NCI-H2081 treated with DMSO at 0.1 percent for 48 hours (cell line): ENCODE results near the gene ATP1A4.
"Not testable (repeated sequence)": the region's sequence is repeated elsewhere in the genome, so short reads cannot be mapped to it uniquely, and the experiment has no call there.

ENCODE experiments used
- DNase-seq: peaks from one replicate; lab custom pipeline; 2025; lab: John Stamatoyannopoulos, UW

The ATP1A4 gene

DNA sequence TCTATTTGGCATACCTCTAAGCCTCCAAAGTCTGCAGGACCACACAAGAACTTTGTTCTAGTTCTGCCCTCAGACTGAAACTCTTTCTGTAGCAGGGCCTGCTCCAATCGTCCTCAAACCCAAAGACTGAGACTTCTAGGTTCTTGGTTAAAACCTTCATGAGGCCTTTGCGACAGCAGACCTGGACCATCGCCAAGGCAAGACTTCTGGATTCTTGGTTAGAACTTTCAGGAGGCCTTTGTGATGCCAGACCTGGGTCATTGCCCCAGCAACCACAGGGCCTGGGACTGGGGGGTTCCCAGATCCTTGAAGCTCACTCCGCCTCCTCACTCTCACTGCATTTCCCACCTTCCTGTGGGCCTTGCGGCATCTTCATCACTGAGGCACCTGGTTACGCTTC is at the start of gene ATP1A4:
TSS of gene ATP1A4 (plus strand) at position 301 of the 400 bp plus-strand sequence. CDS start 438 bp downstream, outside the sequence.
- DNase-seq, result no peak

DNA sequence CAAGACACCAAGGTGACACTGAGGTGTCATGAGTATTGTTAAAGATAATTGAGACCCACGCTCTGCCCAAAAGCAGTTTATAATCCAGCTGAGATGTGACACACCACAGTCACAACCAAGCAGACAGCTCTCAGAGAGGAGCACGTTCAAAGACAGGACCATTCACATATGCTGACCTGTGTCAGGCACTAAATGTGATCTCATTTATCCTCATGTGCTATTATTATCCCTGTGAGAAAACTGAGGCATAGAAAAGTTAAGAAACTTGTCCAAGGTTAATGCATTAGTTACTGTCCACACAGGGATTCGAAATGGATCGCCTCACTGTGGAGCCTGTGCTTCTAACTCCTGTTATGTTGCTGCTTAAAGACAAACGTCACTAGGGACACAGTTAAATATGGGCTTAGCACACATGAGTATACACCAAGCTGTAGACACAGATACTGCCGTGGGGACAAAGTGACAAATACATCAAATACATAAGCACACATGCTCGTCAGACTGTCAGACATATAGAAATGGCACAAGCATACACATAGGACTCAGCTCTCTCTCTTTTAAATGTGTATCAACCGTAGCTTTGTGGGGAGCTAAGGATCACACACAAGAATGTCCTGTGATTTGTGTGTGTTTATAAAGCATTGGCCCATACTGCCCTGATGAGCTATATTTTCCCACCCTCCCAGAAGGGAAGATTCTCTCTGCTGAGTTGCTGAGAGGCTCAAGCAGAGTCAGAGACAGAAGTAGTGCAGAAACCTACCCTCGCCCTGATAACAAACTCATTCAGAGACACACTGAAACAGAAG is 49.5 kb upstream of the ATP1A4 start:
- DNase-seq, result no peak

DNA sequence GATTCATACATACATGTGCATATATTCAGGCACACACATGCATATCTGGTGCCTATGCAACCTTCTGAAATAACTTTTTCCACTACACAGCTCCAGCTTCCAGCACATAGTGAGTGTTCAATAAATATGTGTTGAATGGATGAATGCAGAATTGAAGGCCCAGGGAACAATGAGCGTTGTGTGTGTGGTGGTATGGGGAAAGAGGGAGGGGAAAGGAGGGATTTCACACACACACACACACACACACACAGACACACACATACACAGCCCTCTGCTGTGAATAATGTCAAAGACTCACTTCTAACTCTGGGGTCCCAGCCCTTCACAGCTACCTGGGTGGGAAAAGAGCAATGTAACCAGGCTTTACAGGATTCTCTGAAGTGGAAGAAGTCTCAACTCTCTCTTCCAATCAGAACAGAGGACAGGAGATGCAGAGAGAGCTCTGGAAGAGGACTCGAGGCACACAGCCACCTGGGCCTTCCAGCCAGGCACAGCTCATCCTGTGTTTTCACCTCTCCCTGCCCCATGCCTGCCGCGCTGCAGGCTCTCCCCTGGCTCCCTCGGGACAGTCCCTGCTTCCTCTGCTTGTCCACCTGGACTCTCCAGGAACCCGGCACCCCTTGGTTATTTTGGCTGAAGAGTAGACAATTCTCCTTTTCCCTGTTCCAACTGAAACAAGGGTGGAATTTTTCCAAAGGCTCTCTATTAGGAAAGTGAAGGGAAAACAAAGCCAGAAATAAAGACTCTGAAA is 47.6 kb upstream of the ATP1A4 start:
- DNase-seq, result no peak

DNA sequence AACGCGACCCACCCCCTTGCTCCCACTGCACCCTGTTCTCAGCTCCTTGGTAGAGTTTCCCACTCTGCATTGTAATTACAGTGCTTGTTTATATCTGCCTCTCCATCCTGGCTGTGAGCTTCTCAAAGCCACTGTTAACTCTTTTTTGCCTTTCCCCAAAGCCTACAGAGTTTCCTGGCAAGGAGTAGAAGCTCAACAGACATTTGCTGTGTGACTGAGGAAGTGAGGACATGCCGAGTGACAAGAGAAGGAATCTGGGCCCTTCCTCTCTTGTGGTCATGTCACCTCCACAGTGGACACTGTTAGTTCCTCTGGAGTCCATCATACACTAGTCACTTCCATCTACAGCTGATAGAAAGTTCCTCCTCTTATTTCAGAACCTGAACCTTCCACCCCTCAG is 46.9 kb upstream of the ATP1A4 start:
- DNase-seq, result no peak

DNA sequence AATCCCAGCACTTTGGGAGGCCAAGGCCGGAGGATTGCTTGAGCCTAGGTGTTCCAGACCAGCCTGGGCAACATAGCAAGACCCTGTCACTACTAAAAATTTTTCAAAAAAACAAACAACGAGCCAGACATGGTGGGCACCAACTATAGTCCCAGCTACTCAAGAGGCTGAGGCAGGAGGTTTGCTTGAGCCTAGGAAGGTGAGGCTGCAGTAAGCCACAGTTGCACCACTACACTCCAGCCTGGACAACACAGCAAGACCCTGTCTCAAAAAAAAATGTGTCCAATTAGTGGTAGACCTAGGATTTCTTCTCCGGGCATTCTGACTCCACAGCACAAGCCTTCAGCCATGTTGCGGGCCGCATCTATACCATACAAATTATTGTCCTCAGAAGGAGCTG is 46.2 kb upstream of the ATP1A4 start:
- DNase-seq, result no peak

DNA sequence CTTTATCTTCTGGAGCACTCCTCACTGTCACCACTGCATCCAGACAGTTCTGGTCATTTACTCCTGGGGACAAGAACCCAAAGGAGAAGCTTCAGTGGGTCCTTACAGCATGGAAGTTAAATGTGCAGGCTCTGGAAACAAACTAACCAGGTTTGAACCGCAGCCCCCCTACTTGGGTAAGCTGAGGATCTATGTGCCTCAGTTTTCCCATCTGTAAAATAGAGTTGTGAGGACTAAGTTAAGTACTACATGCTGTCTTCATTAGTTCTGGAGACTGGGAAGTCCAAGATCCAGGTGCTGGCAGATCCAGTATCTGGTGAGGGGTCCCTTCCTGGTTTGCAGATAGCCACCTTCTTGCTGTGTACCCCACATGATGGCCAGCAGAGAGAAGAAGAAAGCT is 43.9 kb upstream of the ATP1A4 start:
- no peak for DNase-seq

DNA sequence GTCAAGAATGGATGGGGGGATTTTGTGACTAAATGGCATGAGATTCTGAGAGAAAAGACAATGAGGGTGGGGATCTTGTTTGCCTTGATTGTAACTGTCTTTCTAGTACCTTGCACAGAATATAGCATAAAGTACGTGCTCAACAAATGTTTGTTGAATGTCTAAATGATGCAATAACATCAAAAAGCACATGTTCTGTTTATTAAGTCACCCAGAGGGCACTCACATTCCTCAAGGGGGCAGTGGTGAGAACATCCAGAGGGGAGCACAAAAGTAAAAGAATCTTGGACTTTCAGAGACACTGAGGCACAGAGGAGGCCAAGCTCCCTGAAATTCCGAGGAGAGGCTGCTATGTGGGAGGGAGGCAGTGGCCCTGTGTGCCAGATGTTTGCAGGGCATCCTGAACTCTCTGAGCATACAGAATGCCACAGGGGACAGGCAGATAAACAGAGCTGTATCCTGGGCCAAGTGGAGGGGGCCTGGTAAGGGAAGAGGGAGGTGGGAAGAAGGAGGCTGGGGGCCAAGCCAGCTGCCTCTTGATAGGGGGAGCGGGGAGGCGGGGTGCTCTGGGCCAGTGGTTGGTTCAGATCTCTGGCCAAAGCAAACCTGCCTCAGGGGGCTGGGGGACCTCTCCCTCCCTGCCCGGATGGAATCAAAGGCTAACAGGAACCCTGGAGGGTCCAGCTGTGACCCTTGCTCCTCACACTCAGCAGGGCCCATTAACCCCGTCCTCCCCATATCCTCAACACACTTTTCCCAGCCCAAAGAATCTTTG is 42.3 kb upstream of the ATP1A4 start:
- no peak for DNase-seq

DNA sequence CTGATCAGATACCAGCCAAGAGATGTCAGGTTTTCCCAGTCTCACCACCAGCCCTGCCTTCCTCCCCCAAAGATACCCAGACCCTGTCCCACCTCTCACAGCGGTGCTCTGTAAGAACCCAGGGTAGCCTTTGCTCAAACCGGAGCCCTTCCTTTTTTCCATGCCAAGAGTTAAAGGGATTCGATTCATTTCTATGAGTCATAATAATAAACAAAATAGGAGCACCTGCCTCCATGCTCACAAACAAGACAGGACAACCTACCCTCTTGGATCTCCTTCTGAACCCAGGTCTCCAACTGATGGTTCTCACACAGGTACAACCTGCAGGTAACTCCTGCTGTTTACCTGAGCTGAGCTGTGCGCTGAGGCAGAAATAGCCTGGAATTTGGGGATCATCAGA is 41.7 kb upstream of the ATP1A4 start:
- no peak for DNase-seq

DNA sequence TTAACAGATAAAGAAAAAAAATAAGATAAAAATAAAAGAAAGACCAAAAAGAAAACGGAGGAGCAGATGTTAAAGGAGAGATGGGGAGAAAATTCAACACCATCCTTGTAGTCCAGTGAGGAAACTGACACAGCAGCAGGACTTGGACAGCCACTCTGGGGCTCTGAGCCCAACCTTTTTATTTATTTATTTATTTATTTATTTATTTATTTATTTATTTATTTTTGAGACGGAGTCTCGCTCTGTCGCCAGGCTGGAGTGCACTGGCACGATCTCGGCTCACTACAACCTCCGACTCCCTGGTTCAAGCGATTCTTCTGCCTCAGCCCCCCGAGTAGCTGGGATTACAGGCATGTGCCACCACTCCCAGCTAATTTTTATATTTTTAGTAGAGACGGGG is 39.9 kb upstream of the ATP1A4 start:
- not testable (repeated sequence) for DNase-seq

DNA sequence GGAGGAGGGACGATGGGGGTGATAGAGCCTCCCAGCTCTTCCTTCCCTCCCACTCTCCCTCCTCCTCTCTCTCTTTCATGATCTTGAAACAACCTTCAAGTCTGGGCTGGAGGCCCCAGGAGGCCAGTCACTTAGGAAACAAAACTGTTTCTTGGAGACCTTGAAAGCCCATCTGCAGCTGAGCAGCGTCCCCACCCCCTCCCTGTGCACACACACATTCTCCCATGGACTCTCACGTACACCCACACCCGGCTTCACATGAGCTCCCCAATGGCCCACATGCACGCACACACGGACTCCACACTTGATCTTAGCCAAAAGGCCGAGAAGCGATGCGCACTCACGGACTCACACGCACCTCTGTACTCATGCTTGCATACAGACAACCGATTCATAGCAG is 39.0 kb upstream of the ATP1A4 start:
- no peak for DNase-seq

DNA sequence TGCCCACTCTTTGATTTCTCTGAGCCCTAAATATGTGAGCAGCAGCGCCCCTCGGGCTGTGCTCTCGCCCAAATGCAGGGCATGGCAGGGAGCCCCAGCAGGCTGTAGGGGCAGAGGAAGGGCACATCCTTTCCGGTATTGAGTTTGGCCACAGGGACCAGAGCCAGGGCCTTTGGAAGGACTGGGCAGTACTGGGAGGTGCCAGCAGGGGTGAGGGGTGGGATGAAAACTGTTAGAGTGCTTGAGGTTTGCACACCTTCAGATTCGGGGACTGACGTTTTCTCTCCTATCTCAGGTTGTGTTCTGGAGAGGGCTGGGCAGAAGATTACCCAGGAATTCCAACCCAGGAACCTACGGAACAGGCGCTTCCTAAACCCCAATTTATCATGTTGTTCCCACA is 38.0 kb upstream of the ATP1A4 start:
- no peak for DNase-seq

DNA sequence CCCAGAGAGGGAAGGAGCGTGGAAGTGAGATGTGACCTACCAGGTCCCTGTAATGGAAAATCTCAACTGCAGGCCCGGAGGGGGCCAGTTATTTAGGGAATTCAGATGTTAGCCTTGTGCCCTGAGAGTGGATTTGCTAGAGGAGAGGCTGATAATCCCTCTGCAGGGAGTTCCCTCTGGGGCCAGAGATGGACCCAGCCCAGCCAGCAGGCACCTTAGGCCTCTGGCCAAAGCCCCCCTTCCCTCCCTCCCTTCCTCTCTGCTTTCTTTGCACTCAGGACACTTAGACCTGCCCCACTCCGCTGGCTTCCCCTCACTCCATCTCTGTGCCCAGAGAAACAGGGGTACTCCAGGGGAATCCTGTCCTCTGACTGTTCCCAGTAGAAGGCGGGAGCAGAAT is 37.3 kb upstream of the ATP1A4 start:
- no peak for DNase-seq

DNA sequence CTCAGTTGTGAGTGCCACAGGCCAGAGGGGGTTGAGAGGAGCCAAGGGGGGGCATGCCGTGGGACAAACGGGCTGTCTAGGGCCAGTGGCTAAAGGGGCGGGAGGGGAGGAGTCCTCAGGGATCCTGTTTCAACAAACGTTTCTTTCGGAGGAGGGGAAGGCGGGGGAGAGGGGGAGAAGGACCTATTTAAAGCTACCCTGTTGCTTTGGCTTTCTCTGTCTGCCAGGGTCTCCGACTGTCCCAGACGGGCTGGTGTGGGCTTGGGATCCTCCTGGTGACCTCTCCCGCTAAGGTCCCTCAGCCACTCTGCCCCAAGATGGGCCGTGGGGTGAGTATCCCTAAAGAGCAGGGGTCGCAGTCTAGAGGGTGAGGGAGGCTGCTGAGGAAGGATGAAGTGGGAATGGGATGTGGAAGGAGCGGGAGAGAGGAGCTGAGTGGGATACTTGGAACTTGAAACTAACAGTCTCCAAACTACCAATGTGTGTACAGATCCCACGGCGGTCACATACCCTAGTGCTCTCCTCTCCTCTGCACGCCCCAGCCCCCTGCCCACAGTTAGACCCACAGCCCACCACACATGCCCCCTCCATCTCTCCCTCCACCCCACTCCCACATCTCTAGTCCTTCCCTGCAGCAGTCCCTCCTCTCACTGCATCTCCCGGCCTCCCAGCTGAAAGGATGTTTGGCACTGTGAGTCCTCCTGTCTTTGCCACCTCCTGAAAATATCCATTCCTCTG is 35.7 kb upstream of the ATP1A4 start, which contains the start of gene ATP1A2:
TSS of gene ATP1A2 (plus strand) at position 215 of the 738 bp plus-strand sequence. CDS start at position 318, 103 bp downstream.
- no peak for DNase-seq

DNA sequence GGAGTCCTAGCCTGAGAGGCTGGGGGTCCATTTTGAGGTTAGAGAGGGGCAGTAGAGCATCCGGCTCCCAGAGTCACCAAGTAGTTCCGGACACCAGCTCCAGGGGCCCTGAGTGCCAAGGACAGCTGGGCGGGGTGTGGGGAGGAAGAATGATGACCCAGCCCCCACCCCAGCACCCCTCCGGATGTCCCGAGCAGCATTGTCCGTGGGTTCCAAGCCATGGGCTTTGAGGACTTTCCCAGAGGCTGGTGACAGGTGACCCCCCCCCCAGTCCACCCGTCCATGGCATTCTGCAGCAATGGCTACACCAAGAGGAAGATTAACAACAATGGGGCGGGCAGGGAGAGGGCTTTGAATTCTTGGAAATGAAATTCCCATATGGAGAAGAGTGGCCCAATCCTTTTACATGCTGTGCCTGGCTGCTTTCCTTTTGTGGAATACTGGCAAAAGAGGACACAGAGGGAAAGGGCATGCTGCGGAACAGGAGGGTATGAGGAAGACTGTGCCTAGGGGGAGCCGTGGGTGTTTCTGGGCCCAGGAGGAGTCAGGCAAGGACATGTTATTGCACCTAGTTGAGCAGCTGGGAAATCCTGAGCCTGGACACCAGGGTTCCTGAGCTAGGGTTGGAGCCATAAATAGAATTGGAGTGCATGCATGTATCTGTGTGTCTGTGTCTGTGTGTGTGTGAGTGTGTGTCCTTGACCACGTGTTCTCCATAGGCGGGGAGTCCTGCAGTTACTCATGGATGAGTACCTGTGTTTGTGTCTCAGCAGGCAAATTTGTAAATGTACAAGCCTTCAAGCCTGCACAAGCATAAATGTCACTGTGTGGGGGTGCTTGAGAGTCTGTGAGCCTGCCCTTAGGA is 34.9 kb upstream of the ATP1A4 start:
- DNase-seq, result no peak

DNA sequence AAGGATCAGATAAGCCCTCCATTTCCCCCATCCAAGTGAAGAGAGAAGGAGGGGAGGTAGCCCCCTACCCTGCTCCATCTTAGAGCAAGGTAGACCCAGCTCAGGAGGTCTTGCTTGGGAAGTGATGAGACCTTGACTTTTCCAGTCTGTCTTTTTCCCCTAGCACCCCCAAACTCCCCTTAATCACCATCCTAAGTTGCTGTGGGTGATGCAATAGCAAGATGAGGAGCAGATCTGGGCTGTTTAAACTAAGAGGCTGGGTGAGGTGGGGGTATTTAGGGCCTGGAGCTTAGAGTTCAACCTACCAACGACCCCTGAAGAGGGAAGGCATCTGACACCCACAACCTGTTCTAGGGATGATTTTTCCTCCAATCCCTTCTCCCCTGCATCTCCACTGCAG is 34.1 kb upstream of the ATP1A4 start:
- DNase-seq, result no peak

DNA sequence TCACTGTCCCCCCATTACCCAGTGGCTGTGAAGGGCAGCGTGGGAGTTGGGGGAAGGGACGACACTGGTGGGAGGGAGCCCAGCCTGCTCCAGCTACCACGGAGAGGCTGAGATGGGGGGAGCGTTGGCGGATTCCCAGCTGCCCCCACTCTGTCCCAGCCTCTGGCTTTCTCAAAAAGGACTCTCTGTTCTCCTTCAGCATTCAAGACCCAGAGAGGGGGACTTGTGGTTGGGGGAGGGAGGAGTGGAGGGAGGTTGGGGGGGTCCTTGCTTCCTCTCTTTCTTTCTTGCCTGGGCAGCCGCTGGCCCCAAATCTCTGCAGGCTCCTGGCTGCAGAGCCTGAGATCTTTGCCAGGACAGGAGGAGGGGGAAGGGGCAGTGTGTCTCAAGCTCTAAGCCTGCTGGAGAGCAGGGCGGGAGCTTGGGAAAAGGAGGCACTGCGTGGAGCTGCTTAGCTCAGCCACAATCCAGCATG is 33.7 kb upstream of the ATP1A4 start:
- DNase-seq, result no peak

DNA sequence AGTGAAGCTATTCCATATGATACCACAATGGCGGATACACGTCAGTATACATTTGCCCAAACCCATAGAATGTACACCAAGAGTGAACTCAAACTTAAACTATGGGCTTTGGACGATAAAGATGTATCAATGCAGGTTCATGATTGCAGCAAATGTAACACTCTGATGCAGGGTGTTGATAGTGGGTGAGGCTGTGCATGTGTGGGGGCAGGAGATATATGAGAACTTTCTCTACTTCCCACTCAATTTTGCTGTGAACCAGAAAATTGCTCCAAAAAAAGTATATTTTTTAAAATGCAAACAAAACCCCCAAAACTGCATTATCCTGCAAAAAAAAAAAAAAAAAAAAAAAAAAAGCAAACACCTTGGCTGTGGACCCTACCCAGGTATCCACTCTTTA is 32.5 kb upstream of the ATP1A4 start:
- DNase-seq, result no peak

DNA sequence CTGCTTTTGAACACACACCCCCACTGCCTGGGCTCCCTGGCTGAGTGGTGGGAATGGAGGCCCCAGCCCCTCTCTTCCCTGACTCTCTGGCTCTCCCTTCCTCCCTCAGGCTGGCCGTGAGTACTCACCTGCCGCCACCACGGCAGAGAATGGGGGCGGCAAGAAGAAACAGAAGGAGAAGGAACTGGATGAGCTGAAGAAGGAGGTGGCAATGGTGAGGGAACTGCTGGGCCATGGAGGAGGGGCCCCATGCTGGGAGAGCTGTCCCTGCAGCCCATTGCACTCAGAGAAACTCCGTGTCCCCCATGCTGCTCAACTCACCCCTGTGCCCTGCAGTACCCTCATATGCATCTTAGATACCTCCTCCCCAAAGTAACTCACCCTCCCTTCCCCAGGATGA is 30.6 kb upstream of the ATP1A4 start:
- no peak for DNase-seq

DNA sequence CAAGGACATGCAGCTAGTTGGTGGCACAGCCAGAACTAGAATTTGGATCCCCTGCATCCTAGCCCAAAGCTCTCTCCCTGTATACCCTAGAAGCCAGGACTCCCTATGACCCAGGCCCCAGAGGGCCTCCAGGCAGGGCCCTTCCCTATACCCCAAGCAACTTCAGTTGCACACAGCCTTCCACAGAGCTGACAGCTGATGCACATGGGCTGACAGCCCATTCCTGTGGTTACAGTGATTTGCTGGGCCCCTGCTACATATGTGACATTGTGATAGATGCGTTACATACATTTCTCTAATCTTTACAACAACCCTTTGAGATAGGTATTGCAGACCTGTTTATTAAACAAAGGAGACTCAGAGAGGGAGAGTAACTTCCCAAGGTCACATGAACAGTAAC is 30.0 kb upstream of the ATP1A4 start:
- no peak for DNase-seq

DNA sequence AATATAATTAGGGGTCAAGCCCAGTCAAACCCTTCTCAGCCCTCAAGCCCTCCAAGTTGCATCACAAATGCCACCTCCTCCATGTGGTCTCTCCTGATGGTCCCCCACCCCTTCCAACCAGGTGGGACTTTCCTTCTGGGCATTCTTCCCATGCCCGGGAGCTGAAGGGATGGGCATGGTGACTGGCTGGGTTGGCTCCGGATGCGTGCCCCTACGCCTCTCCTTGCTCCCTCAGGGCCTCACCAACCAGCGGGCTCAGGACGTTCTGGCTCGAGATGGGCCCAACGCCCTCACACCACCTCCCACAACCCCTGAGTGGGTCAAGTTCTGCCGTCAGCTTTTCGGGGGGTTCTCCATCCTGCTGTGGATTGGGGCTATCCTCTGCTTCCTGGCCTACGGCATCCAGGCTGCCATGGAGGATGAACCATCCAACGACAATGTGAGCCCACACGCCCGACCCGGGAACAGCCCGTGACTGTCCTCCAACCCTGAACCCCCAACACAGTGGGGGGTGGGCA is 28.4 kb upstream of the ATP1A4 start:
- no peak for DNase-seq

DNA sequence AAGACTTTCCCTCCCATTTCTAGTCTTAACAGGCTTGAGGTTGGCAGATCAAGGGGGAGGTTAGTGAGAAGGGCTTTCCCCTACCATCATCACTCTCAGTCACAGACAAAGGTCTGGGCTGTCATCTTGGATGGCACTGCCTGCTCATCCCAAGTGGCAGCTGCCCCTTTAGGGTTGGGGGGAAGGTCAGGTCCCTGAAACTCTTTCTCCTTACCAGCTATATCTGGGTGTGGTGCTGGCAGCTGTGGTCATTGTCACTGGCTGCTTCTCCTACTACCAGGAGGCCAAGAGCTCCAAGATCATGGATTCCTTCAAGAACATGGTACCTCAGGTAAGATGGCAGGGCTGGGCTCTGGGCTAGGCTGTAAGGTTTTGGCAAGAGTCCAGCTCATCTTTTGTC is 27.7 kb upstream of the ATP1A4 start:
- no peak for DNase-seq
